ENCODE measurements around the gene EPHB1.

DNA sequence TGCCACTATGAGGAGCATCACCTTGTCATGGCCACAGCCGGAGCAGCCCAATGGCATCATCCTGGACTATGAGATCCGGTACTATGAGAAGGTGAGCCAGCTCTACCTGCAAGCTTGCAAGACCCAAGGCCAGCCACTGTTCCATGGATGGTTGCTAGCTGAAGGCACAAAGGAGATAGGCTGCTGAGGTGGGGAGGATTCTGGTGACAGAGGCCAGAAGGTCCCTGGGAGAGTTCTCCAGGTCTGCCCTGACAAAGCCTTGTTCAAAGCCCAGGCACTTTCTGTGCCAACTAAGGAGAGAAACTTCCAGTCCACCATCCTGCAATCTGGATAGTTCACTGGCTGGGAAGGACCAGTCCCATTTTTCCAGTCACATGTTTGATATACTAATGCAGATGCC lies 359.1 kb downstream of the EPHB1 start:
- TF ChIP-seq POLR2AphosphoS5 (IDR thresholded peaks at IDR 0.05; ENCODE audit: low read depth, low read length) (no peak), EZH2 (IDR thresholded peaks at IDR 0.05) (no peak), POLR2A (IDR thresholded peaks at IDR 0.05; ENCODE audit: borderline replicate concordance, extremely low read depth, insufficient read depth, insufficient read length) (no peak), CEBPB (IDR thresholded peaks at IDR 0.05; ENCODE audit: low read depth) (no peak), SIN3A (IDR thresholded peaks at IDR 0.05; ENCODE audit: low read depth) (no peak), ELF1 (IDR thresholded peaks at IDR 0.05; ENCODE audit: borderline replicate concordance, low read depth) (no peak), SRF (IDR thresholded peaks at IDR 0.05; ENCODE audit: low read depth) (no peak), ZFX (IDR thresholded peaks at IDR 0.05) (no peak)
- TF ChIP-seq, protein P1, sequence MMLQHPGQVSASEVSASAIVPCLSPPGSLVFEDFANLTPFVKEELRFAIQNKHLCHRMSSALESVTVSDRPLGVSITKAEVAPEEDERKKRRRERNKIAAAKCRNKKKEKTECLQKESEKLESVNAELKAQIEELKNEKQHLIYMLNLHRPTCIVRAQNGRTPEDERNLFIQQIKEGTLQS (IDR thresholded peaks at IDR 0.05): no peak
- TF ChIP-seq, protein P2, sequence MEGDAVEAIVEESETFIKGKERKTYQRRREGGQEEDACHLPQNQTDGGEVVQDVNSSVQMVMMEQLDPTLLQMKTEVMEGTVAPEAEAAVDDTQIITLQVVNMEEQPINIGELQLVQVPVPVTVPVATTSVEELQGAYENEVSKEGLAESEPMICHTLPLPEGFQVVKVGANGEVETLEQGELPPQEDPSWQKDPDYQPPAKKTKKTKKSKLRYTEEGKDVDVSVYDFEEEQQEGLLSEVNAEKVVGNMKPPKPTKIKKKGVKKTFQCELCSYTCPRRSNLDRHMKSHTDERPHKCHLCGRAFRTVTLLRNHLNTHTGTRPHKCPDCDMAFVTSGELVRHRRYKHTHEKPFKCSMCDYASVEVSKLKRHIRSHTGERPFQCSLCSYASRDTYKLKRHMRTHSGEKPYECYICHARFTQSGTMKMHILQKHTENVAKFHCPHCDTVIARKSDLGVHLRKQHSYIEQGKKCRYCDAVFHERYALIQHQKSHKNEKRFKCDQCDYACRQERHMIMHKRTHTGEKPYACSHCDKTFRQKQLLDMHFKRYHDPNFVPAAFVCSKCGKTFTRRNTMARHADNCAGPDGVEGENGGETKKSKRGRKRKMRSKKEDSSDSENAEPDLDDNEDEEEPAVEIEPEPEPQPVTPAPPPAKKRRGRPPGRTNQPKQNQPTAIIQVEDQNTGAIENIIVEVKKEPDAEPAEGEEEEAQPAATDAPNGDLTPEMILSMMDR (IDR thresholded peaks at IDR 0.05 in 2 of 3, conservative IDR thresholded peaks at IDR 0.05 in 1 of 3; ENCODE audit: borderline replicate concordance in 1 of 3, insufficient read depth in 1 of 3, low read depth in 2 of 3, low read length in 2 of 3): no peak

Measured in HCT116 (cell line).